Activated CD8-positive, alpha-beta memory T cell treated with anti-CD3 and anti-CD28 coated beads, Interleukin-2, amount 50 U/mL, for 24 hours (primary cell): ENCODE results near the gene AFAP1.

Experiments used
- DNase-seq: peaks from one replicate; pipeline ENCODE4 v3.0.0-alpha.2; 2020; ENCODE audit errors: extremely low read depth

The AFAP1 gene

DNA sequence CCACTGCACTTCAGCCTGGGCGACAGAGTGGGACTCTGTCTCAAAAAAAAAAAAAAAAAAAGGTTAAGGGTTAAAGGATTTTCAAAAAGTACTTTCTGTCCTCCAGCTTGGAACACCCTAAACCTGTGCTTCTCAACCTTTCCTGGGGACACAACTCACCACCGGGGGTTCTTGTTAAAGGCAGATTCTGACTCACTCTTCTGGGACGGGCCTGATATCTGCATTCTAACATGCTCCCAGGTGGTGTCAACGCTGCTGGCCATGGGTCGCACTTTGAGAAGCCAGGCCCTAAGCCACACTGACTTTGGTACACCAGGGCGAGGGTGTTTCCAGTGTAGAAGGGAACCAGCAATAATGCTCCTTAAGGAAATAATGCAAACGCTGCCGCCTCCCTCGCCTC lies 46.1 kb downstream of the AFAP1 start:
- no peak for DNase-seq

DNA sequence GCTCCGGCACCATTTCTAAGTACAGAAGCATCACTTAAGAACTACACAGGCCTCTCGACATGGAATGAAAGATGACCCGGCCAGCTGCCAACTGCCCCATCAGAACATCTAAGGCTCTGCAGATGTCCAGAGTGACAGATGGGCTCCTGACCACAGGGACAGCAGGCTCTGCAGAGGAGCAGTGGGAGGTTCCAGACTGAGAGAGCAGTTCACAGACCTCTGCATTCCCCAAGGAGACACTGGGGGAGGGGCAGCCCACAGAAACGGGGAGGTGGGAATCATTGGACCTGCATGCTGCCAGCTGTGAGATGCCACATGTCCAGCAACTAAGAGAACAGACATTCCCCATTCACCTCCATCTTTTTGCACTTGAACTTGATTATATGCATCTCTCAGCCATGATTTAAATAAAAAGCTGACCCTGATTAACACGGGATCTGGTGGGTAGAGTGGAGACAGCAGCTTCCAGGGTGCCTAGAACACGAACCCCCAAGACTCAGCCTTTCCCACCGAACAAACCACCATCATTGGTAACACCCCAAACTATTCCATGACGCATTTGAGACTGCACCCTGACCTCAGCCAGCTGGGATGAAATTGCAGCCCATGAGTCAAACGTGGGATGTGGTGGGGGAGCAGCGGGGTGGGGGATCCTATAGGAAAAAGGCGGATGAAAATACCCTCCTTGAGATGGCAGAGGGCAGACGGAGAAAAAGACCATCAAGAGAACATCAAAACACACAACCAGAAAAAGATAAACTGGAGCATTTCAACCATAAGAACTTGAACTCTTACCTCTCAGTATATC lies 47.2 kb downstream of the AFAP1 start:
- DNase-seq: no peak

DNA sequence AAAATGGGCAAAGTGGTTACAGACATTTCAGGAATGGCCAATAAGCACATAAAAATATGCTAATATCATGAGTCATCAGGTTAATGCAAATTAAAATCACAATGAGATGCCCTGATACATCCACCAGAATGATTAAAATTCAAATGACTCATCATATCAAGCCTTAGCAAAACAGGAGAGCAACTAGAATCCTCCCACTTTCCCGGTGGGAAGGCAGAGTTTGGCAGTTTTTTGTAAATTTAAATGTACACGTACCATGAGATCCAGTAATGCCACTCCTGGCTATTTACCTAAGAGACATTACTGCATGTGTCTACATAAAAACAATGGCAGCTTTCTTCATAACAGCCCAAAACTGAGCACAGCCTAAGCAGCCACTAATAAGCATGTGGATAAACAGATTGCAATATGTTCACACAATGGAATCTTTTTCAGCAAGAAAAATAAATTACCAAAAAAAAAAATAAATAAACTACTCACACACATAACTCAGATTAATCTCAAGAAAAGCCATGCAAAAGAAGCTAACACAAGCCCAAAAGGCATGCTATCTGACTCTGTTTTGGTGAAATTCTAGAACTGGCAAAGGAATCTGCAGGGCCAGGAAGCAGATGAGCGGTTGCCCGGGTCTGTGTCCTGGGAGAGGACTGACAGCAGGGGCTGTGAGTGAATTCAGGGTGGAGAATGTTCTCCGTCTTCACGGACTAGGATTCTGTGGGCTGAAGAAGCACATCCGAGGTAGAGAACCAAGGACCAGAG lies 48.8 kb downstream of the AFAP1 start:
- DNase-seq: no peak

DNA sequence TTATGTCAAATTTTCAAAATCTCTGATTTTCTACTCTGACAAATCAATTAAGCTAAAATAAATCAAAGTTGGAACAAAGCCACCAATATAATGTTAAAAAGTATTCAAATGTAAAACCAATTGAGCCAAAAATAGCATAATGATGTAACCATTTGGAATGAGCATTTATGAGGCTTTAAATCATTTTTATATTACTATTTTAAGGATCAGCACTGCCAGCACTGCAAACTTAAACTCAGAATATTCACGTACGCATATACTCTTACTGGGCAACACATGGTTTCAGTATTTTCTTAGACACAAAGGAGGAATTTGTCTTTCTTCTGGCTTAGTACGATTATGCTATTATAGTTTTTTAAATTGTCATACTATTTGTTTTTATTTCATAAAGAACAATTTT lies 52.2 kb downstream of the AFAP1 start:
- no peak for DNase-seq

DNA sequence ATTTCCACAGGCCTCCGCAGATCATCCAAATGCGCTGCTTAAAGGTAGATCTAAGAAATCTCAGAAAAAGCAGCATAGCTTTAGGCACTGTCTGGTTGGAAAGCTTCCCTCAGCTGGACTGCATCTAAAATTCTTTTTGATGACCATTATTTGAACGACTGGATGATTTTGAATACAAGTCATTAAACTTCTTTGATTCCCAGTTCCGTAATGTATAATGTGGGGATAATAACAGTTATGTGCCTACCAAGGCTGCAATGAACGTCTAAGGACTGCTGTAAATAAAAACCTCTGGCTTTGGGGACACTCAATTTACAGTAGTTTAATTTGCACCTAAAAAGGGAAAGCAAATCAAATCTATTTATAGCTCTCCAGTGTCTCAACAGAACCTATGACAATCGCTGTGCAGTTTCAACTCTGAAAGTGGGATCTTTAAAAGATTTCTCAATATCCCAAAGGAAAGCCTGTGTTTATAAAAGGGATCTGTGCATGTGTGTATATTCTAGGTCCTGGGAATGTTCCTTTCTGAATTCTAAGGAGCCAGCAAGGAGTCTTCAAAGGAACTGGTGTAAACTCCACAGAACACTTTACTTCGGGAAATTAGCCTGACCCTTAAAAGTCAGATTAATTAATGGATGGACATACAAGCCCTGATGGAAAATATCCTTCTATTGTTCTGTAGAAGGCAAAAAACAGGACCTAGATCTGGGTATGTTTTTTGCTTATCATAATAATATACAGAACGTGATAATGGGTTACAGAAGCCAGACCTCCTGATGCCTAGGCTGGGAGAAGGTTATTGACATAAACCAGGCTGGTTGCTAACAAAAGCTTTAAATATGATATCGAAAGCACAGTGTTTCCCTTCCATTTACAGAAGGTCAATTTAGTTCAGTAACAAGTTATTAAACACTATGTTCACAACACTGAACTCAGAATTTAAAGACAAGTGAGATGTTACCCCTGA lies 53.4 kb downstream of the AFAP1 start:
- DNase-seq: no peak

DNA sequence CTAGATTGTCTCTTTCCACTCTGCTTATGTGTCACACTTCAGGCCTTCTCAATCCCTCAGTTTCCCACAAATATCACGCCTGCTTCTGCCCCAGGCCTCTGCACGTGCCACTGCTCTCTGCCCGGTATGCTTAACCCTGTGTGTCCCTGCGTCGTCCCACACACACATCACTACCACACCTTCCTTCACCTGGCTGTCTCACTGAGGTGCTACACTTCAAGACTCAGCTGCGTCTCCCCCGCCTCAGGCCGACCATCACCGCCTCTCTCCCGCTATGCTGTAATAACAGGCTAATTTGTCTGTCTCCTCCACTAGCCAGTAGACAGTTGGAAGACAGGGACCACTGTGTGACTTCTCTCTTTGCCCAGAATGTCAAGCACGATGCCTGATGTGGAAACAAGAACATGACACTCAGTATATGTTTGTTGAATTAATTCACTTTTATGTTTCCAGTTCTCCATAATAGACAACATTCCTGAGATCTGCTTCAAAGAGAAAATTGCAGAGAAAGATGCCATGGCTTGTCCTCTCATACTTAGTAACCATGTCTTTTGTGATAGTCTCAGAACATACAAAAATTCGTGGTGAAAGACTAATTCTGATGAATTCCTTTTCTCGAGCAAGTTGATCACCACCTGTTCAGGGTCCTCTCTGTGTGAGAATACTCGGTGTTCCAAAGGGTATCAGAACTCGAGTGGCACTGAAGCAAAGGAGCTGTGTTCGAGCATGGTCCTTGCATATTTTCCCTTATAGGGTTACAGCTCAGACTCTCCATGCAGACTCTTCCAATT lies 54.2 kb downstream of the AFAP1 start:
- no peak for DNase-seq

DNA sequence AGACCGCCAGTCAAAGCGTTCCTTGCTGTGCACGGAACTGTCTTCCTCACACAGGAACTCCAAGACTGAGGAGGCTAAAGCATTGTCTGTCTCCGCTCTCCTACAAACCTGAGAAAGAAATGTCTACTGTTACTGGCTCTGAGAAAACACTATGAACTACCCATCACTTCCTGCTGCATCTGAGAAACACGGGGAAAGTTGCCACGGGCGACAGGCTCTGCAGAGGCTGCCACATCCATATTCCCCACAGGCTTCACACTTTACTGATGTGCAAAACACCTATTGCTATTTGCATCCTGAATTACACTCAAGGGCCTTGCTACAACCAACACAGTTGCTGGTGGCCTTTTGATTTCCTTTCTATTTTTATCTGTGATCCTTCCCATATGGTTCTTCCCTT lies 59.0 kb downstream of the AFAP1 start:
- DNase-seq: no peak

DNA sequence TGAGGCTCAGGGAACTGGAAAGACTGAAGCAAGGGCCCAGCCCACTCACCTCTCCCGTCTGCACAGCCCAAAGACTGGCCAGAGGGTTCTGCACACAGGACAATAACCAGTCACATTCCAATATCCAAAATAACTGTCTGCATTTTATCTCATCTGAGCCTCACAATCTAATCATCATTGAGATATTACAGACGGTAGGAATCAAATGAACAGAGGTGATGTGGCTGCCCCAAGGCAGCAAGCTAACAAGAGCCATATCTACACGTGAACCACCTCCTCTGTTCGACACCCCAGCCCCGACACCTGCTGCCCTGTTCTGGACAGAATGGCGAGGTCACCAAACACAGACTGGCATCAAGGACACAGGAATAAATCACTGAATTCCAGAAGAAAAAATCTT lies 60.5 kb downstream of the AFAP1 start:
- DNase-seq: no peak

DNA sequence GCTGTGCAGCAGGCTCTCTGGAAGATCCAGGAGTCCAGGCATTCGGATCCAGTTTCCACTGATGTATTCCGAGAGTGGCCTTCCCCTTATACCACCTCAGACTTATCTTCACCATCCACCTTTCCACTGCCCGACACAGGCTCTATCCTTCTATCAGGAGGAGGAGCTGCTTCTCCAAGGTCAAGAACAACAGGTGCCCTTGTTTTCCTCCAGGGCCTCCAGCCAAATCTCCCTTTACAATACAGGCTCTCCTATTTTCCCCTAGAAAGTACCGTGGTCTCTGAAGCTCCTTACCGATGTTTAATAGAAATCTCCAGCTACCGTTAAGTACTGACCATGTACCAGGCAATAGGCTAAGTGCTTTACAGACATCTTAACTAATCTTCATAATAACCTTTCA lies 61.3 kb downstream of the AFAP1 start:
- no peak for DNase-seq

DNA sequence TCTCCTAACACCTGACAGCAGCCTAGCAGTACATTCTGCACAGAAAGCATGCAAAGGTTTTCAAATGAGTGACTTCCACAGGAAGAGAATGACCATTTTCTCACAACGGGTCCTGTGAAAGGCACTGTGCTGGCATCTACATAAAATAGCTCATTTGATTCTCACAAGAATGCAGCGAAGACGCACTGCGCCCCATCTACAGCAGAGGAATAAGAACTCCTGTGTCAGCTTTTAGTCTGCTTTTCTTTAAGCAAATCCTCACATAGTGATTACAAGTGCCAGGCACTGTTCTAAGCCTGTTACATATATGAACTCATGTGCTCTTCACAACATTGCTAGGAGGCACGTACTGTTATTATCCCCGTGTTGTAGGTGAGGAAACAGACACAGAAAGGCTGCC lies 62.5 kb downstream of the AFAP1 start:
- no peak for DNase-seq

DNA sequence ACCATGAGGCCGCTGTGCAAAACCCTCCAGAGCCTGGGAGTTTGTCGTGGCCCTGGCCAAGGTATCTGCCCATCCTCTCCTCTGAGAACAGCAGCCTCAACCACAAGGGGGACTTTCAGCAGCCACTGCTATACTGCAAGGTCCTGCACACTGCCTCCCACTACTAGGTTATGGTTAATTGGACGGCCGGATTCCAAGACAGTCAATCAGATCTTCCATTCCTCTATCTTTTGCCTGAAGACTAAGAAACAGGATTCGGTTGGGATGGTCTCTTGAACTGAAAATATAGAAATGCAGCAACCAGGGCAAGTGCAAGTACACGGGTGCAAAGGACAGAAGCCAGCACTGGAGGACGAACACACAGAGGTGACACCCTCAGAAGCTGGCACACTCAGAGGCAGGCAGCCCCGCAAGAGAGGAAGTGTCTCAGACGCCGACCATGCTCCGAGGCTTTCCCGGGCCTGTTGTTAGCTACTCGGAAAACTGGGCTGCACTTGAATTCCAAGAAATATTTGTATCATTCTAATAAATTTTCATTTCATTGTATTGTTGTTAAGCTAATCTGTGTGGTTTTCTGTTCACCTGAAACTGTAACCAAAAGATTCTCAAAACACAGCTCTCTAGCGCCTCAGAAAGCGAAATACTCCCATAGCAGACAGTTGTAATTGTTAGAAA lies 63.3 kb downstream of the AFAP1 start:
- no peak for DNase-seq

DNA sequence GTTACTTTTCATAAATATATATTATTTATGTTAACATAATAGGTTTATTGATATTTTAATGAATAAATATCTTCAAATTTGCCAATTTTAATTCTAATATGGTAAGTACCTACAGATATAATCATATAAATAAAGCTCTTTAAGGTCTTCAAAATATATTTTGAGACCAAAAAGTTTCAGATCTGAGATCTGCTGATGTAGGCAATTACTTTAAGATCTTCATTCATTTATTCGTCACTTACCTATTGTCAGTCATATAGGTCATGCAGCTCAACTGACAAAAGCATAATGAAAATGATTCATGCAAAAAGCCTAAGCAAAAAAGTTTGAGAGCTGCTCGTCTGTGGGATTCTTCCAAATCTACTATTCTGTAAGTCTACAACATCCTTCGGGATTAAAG lies 64.8 kb downstream of the AFAP1 start:
- no peak for DNase-seq

DNA sequence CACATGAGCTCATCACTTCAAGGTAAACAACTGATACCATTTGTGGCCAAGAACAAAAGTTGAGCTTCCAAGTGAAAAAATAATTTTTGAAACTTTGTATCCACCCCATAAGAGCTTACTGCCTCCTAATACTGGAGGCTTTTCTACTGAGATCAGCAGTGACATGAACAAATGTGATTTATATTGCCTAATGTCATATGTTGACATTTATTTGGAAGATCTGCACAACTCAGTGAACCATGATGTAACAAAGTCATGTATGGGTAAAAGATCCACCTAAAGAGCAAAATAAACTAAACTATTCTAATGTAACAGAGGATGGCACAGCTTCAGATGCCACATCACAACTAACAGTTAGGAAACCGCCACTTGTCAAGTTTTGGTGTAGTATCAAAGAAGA lies 65.8 kb downstream of the AFAP1 start:
- no peak for DNase-seq

DNA sequence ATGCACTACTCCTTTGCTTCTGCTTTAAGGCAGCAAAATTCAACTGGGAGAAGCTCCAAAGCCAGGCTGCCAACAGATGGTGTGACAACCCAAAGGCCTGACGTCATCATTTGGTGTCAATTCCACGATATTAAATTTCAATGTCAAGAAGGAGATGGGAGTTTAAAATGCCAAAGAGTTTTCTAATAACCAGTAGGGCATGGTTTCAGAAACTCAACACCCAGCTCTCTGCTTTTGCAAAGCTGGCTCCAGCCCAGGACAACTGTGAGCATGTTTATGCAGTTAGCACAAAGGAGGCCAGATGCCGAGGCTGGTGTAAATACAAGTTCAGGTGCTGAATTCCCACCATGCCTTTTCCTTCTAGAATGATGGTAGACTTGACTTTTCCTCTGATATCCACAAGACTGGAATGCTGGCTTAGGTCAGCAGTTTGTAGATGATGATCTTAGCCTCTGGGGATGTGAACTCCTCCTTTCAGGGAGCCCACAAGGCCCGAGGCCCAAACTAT lies 67.3 kb downstream of the AFAP1 start:
- DNase-seq: no peak

DNA sequence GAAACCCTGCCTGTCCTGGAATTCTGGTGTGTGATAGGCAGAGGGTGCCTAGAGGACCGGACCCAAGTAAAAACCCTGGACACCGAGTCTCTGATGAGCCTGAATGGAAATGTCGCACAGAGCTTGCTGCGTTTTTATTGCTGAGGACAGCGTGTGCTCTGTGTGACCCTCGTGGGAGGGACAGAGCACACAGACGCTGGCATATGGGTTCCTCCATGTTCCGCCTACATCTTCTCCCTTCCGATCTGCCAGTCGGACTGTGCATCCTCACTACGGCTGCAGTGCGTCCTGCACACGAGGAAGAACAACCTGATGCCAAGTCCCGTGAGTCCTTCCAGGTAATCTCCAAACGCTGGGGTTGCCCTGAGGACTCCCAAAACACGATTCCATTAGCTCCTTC lies 68.3 kb downstream of the AFAP1 start:
- DNase-seq: no peak

DNA sequence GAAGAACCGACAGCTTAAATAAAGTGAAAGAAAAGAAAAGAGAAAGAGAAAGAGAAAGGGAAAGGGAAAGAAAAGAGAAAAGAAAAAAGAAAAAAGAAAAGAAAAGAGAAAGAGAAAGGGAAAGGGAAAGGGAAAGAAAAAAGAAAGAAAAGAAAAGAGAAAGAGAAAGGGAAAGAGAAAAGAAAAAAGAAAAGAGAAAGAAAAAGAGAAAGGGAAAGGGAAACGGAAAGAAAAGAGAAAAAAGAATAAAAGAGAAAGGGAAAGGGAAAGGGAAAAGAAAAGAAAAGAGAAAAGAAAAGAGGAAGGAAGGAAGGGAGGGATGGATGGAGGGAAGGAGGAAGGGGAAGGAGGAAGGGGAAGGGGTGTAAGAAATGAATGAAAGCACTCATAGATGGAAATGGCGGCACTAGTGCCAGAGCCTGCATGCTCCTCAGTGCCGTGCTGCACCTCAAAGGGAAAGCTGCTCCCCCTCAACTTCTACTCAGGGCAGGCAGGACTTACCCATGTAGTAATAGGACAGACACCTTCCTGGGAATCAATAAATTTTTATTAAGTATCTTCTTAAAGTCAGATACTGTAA lies 70.7 kb downstream of the AFAP1 start:
- DNase-seq: no peak

DNA sequence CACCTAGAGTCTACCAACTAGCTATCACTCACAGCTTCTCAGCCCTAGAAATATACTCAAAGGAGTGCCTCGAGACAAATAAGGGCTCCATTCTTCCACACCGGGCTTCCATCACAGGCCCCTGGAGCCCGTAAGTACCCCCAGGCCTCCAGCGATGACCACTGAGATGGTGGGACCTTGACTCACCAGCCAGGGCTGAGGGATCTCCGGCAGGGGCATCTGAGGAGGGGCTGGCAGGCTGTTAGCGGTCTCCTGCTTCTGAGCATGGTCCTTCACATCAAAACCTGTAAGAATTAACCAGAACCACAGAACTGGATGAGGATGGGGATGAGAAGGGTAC lies 71.3 kb downstream of the AFAP1 start:
- DNase-seq: no peak

DNA sequence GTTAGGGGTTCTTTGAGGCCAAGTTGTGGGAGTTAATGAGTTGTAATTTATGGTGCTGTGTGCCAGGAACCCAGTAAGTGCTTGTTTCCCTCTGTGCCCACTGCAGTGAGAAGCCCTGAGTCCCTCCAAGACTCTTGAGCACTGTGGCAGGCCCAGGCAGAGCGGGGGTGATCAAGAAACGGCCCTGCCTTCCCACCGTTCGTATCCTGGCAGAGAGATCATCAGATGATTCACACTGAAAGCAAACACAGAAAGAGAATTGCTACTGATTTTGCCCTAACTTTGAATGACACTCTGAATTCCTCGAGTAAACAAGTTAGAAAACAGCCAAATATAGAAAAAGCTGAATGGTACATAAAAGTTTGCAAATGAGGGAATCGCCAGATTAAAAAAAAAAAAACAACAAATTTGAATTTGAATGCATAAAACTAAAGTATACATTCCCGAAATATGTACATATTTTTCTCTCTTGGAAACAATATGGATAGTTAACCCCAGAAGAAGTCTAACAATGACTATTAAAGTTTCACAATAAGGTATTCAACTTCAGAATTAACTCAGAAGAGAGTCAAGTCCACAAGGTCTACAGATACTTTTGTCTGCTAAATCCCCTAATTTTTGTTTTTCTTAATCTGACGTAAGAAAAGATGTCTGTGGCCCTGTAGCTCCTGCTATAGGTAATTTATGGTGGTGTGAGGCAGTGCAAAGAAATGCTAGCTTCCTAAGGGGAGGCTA lies 71.8 kb downstream of the AFAP1 start:
- DNase-seq: no peak

DNA sequence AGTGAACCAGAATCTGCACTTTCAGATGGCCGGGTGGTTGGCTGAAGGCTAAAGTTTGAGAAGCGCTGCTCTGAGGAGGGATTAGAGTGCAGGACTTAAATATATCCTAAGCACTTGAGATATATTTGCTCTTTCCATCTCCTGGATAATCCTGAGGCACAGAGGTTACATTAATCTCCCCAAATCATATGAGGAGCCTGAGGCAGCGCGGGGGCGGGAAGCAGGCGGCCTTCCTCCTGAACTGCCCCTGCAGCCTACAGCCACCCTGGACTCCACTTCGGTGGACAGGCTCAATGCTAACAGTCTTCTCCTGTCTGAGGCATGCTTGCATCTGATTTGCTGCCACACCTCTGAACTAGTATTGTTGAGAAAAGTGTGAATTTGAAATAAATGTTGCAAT lies 72.5 kb downstream of the AFAP1 start:
- no peak for DNase-seq

DNA sequence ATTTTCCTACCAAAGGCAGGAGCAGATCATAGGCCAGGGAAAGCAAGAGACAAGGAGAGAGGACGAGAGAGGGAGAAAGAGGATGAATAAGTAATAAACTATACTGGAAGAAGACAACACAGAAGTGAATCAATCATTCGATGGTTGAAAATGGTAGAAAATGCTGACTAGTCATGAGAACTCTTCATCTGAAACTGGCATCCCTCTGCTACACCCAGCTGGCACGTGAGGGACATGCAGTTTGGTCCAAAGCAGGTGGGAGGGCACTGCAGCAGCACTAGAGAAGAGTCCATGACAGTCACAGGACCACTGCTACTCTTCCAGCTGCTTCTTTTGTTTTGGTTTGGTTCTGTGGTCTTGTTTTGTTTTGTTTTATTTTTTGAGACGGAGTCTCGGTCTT lies 74.1 kb downstream of the AFAP1 start:
- no peak for DNase-seq
